HTR-8/SVneo (cell line): Measurements from ENCODE around the gene SAMD4B.
A peak's percentile ranks its signal among the peaks of the same experiment; 100 is the strongest.
"Not testable (repeated sequence)": the region's sequence is repeated elsewhere in the genome, so short reads cannot be mapped to it uniquely, and the experiment has no call there.

ENCODE experiments used
- DNase-seq: peaks from one replicate; pipeline ENCODE4 v3.0.0; 2011; ENCODE audit warnings: low spot score, mixed read lengths; ENCODE audit not compliant: insufficient read length
- FAIRE-seq: peaks from 2 replicates; lab custom pipeline; 2011; peaks lifted over from hg19 to GRCh38; lab: Jason Lieb, UNC

Gene SAMD4B

DNA sequence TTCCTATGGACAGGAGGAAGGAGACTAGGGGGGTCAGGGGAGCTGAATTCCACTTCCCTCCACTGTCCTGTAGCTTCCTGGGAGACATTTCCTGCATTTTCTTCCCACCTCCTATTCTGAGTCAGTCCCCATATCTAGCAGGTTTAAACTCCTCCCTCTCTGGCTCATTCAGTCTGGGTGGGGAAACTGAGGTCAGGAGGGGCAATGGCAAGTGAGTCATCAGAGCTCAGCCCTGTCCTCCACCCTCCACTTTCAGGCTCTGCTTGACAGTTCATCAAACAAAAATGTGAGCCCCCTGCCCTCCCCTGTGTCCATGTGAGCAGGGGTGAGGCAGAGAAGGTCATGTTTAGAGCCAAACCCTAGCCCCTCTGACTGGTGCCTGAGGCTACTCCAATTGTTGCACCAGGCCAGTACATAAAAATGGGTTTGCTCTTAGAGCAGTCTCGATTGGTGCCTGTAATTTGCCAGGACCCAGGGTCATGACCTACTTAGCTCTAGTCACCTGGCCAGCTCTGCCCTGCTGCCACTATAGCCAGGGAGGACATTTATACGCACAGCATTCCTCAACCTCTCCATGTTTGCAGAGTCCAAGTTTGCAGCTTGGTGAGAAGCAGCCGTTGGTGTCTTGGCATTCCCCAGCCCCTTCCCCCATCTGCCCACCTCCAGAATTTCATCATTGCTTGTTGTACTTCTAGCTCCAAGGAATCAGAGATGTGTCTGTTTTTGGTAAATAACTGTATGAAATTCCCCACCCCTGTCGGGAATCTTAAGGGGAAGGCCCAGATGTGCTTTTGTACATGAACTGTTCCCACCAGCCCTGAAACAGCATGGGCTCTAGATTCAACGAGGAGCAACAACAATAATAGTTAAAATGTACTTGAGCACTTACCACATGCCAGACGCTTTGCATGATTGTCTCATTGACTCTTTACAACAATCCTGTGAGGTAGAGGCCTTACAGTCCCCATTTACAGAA, 20.7 kb downstream of the SAMD4B start:
- DNase-seq (peak; percentile 26), FAIRE-seq (no peak)

DNA sequence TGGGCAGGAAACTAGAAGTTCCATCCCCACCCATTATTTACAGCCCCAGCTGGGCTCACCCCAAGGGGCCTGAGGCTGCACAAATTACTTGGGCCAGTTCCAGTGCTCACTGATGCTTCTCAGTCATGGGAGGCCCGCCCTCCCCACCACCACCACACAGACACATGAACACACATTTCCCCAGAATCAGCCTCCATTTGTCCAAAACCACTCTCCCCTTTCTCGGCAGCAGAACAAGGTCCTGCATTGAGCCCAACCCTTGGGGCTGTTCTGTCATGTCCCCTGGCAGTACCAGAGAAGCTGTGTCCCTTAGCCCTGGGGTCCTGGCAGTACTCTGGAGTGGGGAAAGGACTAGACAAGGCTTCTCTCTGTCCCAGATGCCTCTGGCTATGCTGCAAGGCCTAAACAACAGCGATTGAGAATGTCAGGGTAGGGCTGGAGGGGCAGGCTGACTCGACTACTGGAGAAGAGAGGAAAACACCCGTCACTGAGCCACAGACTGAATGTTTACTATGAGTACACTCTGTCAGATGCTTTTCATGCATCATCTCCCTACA, 21.8 kb downstream of the SAMD4B start:
- DNase-seq (no peak), FAIRE-seq (no peak)

DNA sequence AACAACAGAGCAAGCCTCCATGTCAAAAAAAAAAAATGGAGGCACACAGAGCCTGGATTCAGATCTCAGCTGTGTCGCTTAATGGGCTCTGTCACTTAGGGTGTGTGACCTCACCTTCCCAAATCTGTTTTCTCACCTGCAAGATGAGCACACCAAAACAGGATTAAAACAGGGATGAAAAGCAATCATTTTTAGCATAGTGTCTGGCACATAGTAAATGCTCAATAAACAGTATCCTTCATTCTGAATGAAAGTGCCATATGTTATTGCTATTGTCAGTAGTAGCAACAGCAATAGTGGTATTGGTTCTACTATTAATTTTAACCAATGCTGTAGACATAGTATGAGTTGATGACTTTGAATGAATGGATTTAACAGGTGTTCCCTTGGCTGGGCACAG, 23.3 kb downstream of the SAMD4B start:
- FAIRE-seq (no peak), DNase-seq (no peak)

DNA sequence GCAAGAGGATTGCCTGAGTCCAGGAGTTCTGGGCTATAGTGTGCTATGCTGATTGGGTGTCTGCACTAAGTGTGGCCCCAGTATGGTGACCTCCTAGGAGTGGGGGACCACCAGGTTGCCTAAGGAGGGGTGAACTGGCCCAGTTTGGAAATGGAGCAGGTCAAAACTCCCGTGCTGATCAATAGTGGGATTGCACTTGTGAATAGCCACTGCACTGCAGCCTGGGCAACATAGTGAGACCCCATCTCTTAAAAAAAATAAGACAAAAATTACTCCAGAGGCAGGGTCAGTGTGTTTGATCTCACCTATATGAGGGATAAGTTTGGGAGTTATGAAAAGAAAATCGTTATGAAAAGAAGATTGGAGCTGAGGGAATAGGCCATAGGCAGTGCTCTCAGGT, 27.0 kb downstream of the SAMD4B start:
- no peak for FAIRE-seq
- DNase-seq = no peak

DNA sequence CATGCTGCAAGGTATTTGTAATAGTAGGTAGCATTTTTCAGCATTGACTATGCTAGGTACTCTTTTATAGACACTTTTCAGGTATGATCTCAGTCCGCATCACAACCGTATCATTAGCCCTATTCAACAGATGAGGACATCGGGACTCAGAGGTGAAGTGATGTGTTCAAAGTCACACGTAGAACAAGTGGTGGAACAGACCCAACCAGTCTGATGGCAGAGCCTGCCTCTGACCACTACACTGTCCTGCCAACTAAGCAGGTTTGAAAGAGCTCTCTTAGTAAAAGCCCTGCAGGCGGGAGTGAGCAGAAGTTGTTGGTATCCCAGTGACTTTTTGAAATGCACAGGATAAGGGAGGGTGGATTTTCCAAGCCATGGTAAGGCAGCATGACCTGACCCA, 28.5 kb downstream of the SAMD4B start:
- no peak for FAIRE-seq
- DNase-seq = no peak

DNA sequence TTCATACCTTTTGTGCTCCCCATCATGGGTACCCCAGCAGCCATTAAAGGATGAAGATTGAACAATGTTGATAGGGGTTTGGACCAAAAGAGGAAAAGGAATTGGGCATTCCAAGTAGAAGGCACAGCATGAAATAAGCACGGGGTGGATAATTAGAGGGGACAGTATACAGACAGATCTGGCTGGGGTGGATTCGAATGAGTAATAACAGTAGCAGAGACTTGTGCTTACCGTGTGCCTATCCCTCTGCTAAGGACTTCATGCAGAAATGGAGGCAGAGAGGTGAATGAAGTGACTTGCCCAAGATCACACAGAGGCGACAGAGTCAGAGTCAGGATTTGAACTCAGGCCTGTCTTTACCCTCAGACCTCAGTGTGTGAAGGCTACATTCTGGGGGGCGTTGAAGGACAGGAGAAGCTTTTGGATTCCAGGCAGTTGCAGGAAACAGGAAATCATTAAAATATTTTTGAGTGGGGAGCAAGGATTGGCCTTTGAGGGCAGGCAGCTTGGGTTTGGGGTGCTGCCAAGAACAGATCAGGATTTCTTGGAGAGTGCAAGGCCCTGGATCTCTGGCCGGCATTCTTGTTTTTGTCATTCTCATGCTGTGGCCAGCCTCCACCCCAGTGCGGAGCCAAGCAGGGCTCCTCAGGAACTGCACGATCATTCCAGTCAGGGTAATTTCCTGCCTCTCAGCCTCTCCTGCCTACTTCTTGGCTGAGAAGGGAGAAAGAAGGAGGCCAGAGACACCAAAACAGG, 30.0 kb downstream of the SAMD4B start:
- FAIRE-seq = no peak
- peak; percentile 36 for DNase-seq

DNA sequence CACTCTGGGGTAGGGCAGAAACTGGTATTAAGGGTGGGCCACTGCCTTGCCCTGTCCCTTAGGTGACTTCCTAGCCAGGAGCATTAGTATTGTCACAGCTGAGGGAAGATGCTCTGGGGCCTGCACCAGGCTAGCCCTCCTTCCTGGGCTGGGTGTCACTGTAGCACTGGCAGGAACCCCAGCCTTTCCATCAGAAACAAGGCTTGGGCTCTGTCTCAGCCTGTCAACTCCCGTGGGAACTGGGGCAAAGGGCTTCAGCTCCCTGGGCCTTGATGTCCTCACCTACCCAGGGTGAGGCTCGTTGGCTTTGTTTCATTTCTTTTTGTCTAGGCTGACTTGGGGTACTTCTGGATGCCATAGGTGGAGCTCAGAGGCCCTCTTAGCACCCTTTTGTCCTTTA, 30.7 kb downstream of the SAMD4B start:
- DNase-seq = no peak
- no peak for FAIRE-seq

DNA sequence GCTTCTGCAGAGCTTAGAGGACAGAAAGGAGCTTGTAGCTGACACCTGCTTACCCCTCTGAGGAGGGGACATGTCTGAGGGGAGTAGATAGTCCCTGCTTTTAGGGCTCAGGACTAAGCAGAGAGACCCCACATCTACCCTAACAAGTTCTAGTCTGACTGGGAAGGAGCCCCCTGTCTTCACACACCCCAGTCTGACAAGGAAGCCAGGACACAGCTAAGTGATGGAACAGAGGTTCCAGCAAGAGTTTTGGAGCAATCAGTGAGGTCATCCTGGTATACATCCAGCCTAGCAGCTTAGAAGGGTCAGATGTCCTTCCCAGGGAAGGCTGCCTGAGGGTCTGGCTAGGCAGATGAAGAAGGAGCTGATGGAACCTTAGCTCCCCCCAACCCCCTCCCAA, 33.7 kb downstream of the SAMD4B start:
- DNase-seq (no peak), FAIRE-seq (no peak)

DNA sequence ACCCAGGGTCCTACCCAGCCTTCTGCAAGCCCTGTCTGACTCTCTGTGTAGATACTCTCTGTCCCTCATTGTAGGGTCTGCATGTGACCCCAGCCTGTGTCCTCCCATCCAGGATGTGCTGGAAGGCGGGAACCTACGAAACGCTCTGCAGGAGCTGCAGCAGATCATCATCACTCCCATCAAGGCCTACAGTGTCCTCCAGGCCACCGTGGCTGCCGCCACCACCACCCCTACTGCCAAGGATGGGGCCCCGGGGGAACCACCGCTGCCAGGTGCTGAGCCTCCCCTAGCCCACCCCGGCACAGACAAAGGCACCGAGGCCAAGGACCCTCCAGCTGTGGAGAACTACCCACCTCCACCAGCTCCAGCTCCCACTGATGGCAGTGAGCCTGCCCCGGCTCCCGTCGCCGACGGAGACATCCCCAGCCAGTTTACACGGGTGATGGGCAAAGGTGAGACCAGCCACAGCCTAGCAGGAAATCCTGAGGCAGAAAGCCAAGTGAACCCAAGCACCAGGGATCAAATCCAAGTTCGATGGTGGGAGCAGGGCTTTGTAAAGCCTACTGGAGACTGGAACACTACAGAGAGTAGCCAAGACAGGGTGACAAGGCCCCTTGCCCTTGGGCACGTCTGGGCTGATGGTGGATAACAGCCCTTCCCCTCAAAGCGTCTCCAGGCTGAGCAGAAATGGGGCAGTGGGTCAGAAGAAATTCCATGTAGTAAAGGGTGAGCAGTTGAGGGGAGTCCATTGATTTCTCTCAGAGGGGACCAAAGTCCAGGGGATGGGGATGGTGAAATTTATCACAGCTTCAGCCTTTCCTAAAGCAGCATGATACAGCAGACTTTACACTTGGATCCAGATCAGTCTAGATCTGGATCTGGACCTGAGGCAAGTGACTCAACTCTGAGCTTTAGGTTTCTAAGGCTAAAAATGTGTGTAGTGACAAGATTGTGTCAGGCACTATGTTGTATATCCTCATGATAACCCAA, 35.4 kb downstream of the SAMD4B start:
- FAIRE-seq = no peak
- DNase-seq = no peak

DNA sequence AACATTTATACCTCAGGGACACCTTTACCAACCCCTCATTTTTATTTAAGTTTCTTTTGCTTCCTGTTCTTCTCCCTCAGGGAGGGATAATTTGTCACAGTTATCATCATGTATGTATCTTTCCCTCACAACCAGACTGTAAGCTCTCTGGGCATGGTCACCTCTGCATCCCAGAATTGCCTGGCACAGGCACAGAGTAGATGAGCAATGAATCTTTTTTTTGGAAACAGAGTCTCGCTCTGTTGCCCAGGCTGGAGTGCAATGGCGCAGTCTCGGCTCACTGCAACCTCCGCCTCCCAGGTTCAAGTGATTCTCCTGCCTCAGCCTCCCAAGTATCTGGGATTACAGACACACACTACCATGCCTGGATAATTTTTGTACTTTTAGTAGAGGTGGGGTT, 37.1 kb downstream of the SAMD4B start:
- DNase-seq, FAIRE-seq: not testable (repeated sequence)

DNA sequence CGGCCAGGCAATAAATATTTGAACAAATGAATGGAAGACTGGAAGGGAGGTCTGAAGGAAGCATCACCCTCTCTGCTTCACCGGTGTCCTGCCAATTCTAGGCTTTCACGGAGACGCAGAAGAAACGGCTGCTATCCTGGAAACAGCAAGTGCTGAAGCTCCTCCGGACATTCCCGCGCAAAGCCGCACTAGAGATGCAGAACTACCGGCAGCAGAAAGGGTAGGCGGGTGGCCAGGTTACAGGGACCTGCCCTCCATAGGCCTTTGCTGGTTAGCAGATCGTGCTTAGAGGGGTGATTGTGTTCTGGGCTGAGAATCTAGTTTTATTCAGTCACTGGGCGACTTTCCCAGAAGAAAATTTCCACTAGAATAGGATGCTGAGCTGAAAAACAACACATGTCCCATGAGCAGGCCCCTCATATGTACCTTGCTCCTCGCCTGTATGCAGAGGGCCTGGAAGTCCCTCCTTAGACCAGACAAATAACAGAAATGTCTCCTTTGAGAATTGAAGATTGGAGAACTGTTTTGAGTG, 37.7 kb downstream of the SAMD4B start:
- DNase-seq = no peak
- FAIRE-seq = no peak

DNA sequence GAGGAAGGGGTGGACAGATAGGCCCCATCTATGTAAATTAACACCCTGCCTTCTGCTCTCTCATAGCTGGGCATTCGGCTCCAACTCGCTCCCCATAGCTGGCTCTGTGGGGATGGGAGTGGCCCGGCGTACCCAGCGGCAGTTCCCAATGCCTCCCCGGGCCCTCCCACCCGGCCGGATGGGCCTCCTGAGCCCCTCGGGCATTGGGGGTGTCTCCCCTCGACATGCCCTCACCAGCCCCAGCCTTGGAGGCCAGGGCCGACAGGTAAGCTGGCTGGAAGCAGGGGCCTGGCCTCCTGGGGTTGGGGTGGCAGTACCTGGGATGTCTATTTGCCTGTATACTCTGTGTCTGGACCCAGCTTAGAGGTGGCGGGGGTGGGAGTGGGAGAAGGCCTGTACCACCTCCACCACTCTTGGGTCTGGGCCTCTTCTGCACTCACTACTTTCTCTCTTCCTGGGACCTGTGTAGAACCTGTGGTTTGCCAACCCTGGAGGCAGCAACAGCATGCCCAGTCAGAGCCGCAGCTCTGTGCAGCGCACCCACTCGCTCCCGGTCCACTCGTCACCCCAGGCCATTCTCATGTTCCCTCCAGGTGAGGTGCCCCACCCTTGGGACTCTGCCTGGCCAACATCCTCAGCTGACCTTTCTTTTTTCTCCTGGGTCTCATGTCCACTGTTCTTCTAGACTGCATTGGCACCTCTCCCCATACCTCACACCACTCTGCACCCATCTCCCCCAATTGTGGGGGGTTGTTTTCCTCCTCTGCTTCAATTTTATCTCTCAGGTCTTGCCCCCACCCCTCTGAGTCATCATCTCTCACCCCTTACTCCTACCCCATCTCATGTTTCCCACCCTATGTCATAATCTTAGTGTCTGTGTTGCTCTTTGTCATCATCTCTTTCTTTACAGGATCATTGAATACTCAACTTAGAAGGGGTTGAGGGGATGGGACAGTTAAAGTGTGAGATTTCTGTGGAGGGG, 38.6 kb downstream of the SAMD4B start:
- DNase-seq = no peak

DNA sequence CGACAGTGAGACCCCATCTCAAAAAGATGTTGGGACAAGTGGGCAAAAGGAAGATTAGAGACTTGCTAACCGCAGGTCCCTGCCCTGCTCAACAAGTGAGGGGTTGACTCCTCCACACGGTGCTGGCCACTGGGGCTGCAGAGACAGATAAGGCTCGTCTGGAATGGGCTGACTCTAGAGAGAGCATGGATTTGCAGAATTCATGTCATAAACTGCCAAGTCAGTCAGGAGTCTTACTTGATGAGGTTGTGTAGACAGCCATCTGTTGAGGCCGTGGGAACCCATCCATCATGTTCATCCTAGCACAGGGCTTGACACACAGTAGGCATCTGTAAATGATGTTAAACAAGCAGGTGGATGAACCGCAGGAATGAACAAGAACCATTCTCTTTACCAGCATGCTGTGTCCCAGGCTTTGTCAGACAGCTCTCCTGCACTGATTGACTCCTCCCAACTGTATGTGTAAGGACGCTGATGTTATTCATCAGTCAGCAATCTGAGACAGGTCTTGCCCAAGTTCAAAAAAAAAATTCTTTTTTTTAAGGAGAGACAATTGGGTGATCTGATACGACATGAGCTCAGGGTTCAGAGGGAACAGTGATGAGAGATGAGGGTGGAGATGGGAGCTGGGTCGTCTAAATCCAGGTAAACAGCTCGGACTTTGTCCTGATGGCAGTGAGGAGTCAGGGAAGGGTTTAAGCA, 39.8 kb downstream of the SAMD4B start:
- FAIRE-seq (no peak), DNase-seq (no peak)

More for the DNA sequence above, 38.6 kb downstream of the SAMD4B start:
- no peak for FAIRE-seq

DNA sequence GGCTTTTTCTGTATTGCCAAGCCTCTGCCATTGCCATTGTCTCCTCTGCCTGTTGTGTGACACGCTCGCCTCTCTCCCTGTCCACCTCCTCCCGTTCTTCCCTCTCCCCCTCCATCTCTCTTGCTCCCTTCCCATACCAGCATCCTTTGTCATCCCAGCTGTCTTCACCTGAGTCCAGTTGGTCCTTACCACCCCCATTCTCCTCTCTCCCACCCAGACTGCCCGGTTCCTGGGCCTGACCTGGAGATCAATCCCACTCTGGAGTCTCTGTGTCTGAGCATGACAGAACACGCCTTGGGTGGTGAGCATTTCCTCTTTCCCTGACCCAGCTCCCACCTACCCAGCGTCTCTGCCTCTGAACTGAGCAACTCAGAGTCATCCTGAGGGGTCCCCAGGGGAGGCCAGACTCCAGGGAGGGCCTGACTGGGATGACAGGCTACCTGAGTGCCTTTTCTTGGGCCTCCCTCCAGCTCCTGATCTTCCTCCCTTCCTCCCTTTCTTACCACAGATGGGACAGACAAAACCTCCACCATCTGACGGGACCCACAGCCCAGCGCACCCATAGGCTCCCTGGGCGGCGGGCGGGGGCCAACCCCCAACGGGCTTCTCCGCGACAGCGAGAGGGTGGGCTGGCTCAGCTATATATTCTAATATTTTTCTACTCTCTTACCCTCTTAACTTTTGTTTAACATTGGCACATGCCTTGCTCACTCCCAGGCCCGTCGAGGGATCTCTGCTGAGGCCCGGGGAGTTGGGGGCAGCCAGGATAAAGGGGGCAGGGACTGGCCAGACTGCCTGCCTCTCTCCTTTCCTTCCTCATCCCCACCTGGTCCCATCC, 41.0 kb downstream of the SAMD4B start:
- FAIRE-seq = no peak
- DNase-seq = no peak

DNA sequence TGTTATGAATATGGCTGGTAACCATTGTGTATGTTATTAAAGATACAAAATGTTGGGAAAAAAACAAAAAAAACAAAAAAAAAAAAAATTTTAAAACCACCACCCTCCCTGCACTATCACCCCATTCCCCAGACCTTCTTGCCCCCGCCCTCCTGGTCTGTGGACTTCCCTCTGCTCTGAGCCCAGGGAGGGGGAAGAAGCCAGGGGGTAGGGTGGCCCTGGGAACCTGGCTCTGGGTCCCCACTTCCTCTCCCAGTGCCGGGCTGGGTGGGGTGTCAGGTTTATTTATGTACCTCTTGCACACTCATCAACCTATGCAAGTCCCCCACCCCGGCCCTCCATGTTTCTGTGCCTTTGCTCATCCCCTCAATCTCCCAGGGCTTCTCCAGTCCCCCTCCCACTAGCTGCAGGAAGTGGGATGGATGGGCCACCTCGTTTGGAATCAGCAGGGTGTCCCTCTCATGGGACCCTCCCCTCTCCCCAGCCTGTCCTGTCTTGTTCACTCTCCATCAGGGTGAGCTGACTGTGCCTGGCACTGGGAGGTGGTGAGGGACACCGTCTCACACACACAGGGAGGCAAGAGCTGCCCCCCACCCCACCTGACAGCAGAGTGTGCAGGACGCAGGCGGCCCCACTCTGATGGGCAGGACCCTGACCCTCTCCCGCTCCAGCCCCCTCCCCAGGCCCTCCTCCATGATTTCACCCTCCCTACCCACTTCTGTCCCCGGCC, 42.8 kb downstream of the SAMD4B start:
- FAIRE-seq (peak; percentile 23), DNase-seq (no peak)
